Kidney epithelial cell (primary cell): ENCODE results near the gene CCDC28B. TPM values are rescaled to one million over a fixed set of nuclear protein-coding genes. Genes with fewer than 3 reads are reported as not detected.

ENCODE experiments used
- DNase-seq: peaks from one replicate; pipeline ENCODE4 v3.0.0-alpha.2; 2010; ENCODE audit warnings: low read depth
- H3K27me3 ChIP-seq: 2 replicates; pipeline ENCODE4 v1.6.0; 2011; ENCODE audit warnings: low read length; ENCODE audit not compliant: control insufficient read depth, insufficient read depth
- H3K36me3 ChIP-seq: 2 replicates; pipeline ENCODE4 v1.5.1; 2011; ENCODE audit warnings: low read length; ENCODE audit not compliant: control insufficient read depth, insufficient read depth
- H3K4me3 ChIP-seq: 2 replicates; pipeline ENCODE4 v1.5.1; 2011; ENCODE audit warnings: low read depth, mild to moderate bottlenecking, control low read depth, low read length
- CTCF ChIP-seq: IDR thresholded peaks from 2 replicates; pipeline ENCODE4 v1.5.1; 2011; ENCODE audit warnings: mild to moderate bottlenecking, moderate library complexity, low read length, control low read depth, inconsistent platforms; ENCODE audit not compliant: insufficient read depth, poor library complexity, severe bottlenecking
- total RNA-seq: library from RNA; depleted of rRNA; stranded (reverse); fragments of >200 nt; gene quantifications from 2 replicates; pipeline ENCODE4 v1.2.3, GENCODE V29; 2015

The CCDC28B gene
- total RNA-seq, 1 donor from 2014 or later, result 8.8 TPM

- H3K27me3 ChIP-seq, result no peaks in the 10 kb centered on the region
- TF ChIP-seq CTCF, result no peak
- H3K36me3 ChIP-seq, result peaks cover 3% of the 10 kb centered on the region
- no peak overlapping the region for H3K4me3 ChIP-seq
- no peak for DNase-seq
Measured at GRCh38 chr1:32197074-32197473, 3.3 kb upstream of the CCDC28B start.

GRCh38 chr1:32197837-32198236 is 2.6 kb upstream of the CCDC28B start:
- no peaks in the 10 kb centered on the region for H3K27me3 ChIP-seq
- H3K36me3 ChIP-seq, result peaks cover 3% of the 10 kb centered on the region
- DNase-seq, result no peak
- TF ChIP-seq CTCF, result no peak
- H3K4me3 ChIP-seq, result no peak overlapping the region

GRCh38 chr1:32198237-32199042 is 2.0 kb upstream of the CCDC28B start:
- no peak overlapping the region for H3K4me3 ChIP-seq
- no peak for TF ChIP-seq CTCF
- peaks cover 3% of the 10 kb centered on the region for H3K36me3 ChIP-seq
- DNase-seq, result no peak
- no peaks in the 10 kb centered on the region for H3K27me3 ChIP-seq

GRCh38 chr1:32199043-32199716 is 1.2 kb upstream of the CCDC28B start:
- no peak for DNase-seq
- peaks cover 3% of the 10 kb centered on the region for H3K36me3 ChIP-seq
- no peaks in the 10 kb centered on the region for H3K27me3 ChIP-seq
- no peak overlapping the region for H3K4me3 ChIP-seq
- TF ChIP-seq CTCF, result no peak

GRCh38 chr1:32199717-32200072 is 700 bp upstream of the CCDC28B start:
- no peak for TF ChIP-seq CTCF
- no peak overlapping the region for H3K4me3 ChIP-seq
- no peak for DNase-seq
- H3K36me3 ChIP-seq, result peaks cover 3% of the 10 kb centered on the region
- H3K27me3 ChIP-seq, result no peaks in the 10 kb centered on the region
